ENCODE results near the gene TSPAN9. TPM values are rescaled to one million over a fixed set of nuclear protein-coding genes. Genes with fewer than 3 reads are reported as not detected.

The TSPAN9 gene
- polyA plus RNA-seq, 1 donor (not counting 4 experiments of a cell fraction or from before 2014, with no cell fraction given): 27.5 TPM

DNA sequence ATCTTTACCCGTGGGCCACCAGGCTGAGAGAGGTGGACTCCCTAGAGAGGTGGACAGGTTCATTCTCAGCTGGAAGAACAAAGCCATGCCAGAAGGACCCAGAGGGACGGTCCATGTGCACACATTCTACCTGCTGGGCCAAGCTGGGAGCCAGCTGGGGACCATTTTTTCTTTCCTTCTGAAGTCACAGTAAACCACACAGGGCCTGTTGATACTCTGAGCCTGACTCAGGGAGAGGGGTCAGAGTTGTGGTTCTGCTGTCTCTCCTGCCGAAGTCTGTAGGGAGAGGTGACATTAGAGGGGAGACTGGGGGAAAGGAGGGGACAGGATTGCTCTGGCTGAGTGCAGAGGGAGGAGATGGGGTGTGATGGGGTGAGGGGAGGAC is 148.6 kb downstream of the TSPAN9 start:
- H3K4me3 ChIP-seq (ENCODE audit: control insufficient read depth in 2 of 3, extremely low read depth in 1 of 3, insufficient read depth in 2 of 3, low read depth in 1 of 3, low read length in 3 of 3): no peak overlapping the region
- no peak overlapping the region for H3K27ac ChIP-seq (ENCODE audit: control insufficient read depth, insufficient read depth, low read length)
- H3K36me3 ChIP-seq (ENCODE audit: control insufficient read depth in 2 of 2, extremely low read depth in 1 of 2, insufficient read depth in 2 of 2, low read length in 2 of 2): peaks cover 0 to 3% of the 10 kb centered on the region in 2 experiments
- H3K27me3 ChIP-seq (ENCODE audit: control insufficient read depth, extremely low read depth, insufficient read depth, low read length): no peaks in the 10 kb centered on the region
- no peak overlapping the region for H3K9ac ChIP-seq (ENCODE audit: control insufficient read depth, extremely low read depth, insufficient read depth, low read length)
- dilution Hi-C loops (cut with MboI; ENCODE audit: extremely low pct_ligation_motif_present, low sequenced_read_pairs): no loop called here
- no peak overlapping the region for H2AFZ ChIP-seq (ENCODE audit: control insufficient read depth, low read length)
- H3K4me1 ChIP-seq (ENCODE audit: control insufficient read depth, extremely low read depth, insufficient read depth, low read length): no peaks in the 10 kb centered on the region
- H3K9me3 ChIP-seq (ENCODE audit: control insufficient read depth, low read depth, low read length): no peaks in the 10 kb centered on the region
- no peak overlapping the region for H3K4me2 ChIP-seq (ENCODE audit: control insufficient read depth, extremely low read depth, insufficient read depth, low read depth, low read length)
- no peak for DNase-seq (ENCODE audit: low read depth, low spot score)
- no peak for FAIRE-seq
- H3K9me1 ChIP-seq (ENCODE audit: control insufficient read depth, extremely low read depth, insufficient read depth, low read length): no peaks in the 10 kb centered on the region
- H3K79me2 ChIP-seq (ENCODE audit: control insufficient read depth, insufficient read depth, low read length): no peaks in the 10 kb centered on the region
- TF ChIP-seq EZH2 (IDR thresholded peaks at IDR 0.05; ENCODE audit: low read length): no peak
- TF ChIP-seq, protein P1, sequence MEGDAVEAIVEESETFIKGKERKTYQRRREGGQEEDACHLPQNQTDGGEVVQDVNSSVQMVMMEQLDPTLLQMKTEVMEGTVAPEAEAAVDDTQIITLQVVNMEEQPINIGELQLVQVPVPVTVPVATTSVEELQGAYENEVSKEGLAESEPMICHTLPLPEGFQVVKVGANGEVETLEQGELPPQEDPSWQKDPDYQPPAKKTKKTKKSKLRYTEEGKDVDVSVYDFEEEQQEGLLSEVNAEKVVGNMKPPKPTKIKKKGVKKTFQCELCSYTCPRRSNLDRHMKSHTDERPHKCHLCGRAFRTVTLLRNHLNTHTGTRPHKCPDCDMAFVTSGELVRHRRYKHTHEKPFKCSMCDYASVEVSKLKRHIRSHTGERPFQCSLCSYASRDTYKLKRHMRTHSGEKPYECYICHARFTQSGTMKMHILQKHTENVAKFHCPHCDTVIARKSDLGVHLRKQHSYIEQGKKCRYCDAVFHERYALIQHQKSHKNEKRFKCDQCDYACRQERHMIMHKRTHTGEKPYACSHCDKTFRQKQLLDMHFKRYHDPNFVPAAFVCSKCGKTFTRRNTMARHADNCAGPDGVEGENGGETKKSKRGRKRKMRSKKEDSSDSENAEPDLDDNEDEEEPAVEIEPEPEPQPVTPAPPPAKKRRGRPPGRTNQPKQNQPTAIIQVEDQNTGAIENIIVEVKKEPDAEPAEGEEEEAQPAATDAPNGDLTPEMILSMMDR (optimal IDR thresholded peaks at IDR 0.05 in 1 of 3, IDR thresholded peaks at IDR 0.05 in 1 of 3, conservative IDR thresholded peaks at IDR 0.05 in 1 of 3; ENCODE audit: extremely low read depth in 1 of 3, insufficient read depth in 2 of 3, low read length in 3 of 3): no peak
- H4K20me1 ChIP-seq (ENCODE audit: control insufficient read depth, extremely low read depth, insufficient read depth, low read length): no peaks in the 10 kb centered on the region

DNA sequence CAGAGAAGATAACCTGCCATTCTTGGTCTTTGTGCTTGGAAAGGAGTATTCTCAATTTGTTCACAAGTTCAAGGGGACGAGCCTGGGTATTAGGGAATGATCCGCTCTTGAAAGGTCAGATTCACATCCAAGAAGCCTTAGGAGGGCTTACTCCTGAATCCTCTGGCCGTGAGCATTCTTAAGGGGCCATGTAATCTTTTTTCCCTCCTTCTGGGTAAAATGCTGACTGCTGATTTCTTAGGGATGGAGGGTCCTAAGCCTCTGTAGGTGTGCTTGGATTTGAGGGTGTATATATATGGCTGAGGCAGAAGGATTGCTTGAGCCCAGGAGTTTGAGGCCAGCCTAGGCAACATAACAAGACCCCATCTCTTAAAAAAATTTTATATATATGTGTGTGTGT is 149.1 kb downstream of the TSPAN9 start:
- no peaks in the 10 kb centered on the region for H3K9me3 ChIP-seq (ENCODE audit: control insufficient read depth, low read depth, low read length)
- H3K4me1 ChIP-seq (ENCODE audit: control insufficient read depth, extremely low read depth, insufficient read depth, low read length): no peaks in the 10 kb centered on the region
- H3K27ac ChIP-seq (ENCODE audit: control insufficient read depth, insufficient read depth, low read length): no peak overlapping the region
- no peak overlapping the region for H3K9ac ChIP-seq (ENCODE audit: control insufficient read depth, extremely low read depth, insufficient read depth, low read length)
- H3K27me3 ChIP-seq (ENCODE audit: control insufficient read depth, extremely low read depth, insufficient read depth, low read length): no peaks in the 10 kb centered on the region
- H3K4me3 ChIP-seq (ENCODE audit: control insufficient read depth in 2 of 3, extremely low read depth in 1 of 3, insufficient read depth in 2 of 3, low read depth in 1 of 3, low read length in 3 of 3): no peak overlapping the region
- DNase-seq (ENCODE audit: low read depth, low spot score) (no peak), FAIRE-seq (no peak)
- H3K4me2 ChIP-seq (ENCODE audit: control insufficient read depth, extremely low read depth, insufficient read depth, low read depth, low read length): no peak overlapping the region
- TF ChIP-seq, protein P1 (optimal IDR thresholded peaks at IDR 0.05 in 1 of 3, IDR thresholded peaks at IDR 0.05 in 1 of 3, conservative IDR thresholded peaks at IDR 0.05 in 1 of 3; ENCODE audit: extremely low read depth in 1 of 3, insufficient read depth in 2 of 3, low read length in 3 of 3): no peak
- TF ChIP-seq EZH2 (IDR thresholded peaks at IDR 0.05; ENCODE audit: low read length): no peak
- dilution Hi-C loops (cut with MboI; ENCODE audit: extremely low pct_ligation_motif_present, low sequenced_read_pairs): no loop called here
- peaks cover 0 to 3% of the 10 kb centered on the region in 2 experiments for H3K36me3 ChIP-seq (ENCODE audit: control insufficient read depth in 2 of 2, extremely low read depth in 1 of 2, insufficient read depth in 2 of 2, low read length in 2 of 2)
- no peaks in the 10 kb centered on the region for H3K79me2 ChIP-seq (ENCODE audit: control insufficient read depth, insufficient read depth, low read length)
- H2AFZ ChIP-seq (ENCODE audit: control insufficient read depth, low read length): no peak overlapping the region
- H3K9me1 ChIP-seq (ENCODE audit: control insufficient read depth, extremely low read depth, insufficient read depth, low read length): no peaks in the 10 kb centered on the region
- no peaks in the 10 kb centered on the region for H4K20me1 ChIP-seq (ENCODE audit: control insufficient read depth, extremely low read depth, insufficient read depth, low read length)
